ENCODE data around the gene ALDH8A1. TPM values are rescaled to one million over a fixed set of nuclear protein-coding genes. Genes with fewer than 3 reads are reported as not detected.

ALDH8A1 gene, protein sequence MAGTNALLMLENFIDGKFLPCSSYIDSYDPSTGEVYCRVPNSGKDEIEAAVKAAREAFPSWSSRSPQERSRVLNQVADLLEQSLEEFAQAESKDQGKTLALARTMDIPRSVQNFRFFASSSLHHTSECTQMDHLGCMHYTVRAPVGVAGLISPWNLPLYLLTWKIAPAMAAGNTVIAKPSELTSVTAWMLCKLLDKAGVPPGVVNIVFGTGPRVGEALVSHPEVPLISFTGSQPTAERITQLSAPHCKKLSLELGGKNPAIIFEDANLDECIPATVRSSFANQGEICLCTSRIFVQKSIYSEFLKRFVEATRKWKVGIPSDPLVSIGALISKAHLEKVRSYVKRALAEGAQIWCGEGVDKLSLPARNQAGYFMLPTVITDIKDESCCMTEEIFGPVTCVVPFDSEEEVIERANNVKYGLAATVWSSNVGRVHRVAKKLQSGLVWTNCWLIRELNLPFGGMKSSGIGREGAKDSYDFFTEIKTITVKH
- total RNA-seq = under 1 TPM in 7 of 9 donors, not detected in 2; 0.12 to 0.63 (median 0.23) TPM
- under 1 TPM; 0.08 to 0.53 TPM for polyA plus RNA-seq
- long read RNA-seq, donor 1 = 0 reads
- long read RNA-seq, donor 2, partial matches to known transcripts = 0 of 1 reads
- long read RNA-seq, donor 2, other reads (novel, unspliced or antisense) = 1 of 1 reads
- long read RNA-seq, donor 3 = 0 reads

DNA sequence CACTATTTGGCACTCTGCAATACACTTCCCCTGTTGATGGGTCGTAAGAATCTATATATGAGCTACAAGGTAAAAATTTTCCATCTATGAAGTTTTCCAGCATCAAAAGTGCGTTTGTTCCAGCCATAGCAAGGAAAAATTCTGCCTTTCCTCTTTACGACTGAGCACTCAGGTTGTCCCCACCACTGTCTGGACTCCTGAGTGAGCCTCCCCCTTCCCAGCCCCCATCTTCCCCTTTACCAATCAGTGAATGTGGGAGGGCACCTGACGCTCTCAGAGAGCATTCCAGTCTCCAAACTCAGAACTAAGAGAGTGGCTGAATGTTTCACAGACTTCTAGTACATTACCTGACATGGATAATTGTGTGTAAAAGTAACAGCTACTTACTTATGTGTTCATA, at the start of gene ALDH8A1:
ALDH8A1 (minus strand) TSS at position 175 of the 400 bp plus-strand sequence; CDS start at position 127, 48 bp downstream.
- TF ChIP-seq POLR2A (IDR thresholded peaks at IDR 0.05) = no peak
- TF ChIP-seq, protein P1, sequence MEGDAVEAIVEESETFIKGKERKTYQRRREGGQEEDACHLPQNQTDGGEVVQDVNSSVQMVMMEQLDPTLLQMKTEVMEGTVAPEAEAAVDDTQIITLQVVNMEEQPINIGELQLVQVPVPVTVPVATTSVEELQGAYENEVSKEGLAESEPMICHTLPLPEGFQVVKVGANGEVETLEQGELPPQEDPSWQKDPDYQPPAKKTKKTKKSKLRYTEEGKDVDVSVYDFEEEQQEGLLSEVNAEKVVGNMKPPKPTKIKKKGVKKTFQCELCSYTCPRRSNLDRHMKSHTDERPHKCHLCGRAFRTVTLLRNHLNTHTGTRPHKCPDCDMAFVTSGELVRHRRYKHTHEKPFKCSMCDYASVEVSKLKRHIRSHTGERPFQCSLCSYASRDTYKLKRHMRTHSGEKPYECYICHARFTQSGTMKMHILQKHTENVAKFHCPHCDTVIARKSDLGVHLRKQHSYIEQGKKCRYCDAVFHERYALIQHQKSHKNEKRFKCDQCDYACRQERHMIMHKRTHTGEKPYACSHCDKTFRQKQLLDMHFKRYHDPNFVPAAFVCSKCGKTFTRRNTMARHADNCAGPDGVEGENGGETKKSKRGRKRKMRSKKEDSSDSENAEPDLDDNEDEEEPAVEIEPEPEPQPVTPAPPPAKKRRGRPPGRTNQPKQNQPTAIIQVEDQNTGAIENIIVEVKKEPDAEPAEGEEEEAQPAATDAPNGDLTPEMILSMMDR (IDR thresholded peaks at IDR 0.05) = no peak
- DNase-seq (no peak), ATAC-seq (no peak)
- H3K9me3 ChIP-seq = peaks cover 0 to 6% (median 0%) of the 10 kb centered on the region in 12 donors
- no peaks in the 10 kb centered on the region for H3K36me3 ChIP-seq
- H3K27ac ChIP-seq = no peak within 1 kb of the TSS
- WGBS, 4 donors = 65 to 82% (median 79%) methylated on average over 4 of the region's 4 CpGs
- intact Hi-C loops (cut with DNase I) = loop anchor here in 1 of 10 donors (10.0 kb wide), 1 partner anchor 795 kb away; no protein-coding TSS in a partner anchor
- no peak within 1 kb of the TSS for H3K4me3 ChIP-seq
- H3K27me3 ChIP-seq = no peaks in the 10 kb centered on the region
- H3K4me1 ChIP-seq = no peaks in the 10 kb centered on the region

DNA sequence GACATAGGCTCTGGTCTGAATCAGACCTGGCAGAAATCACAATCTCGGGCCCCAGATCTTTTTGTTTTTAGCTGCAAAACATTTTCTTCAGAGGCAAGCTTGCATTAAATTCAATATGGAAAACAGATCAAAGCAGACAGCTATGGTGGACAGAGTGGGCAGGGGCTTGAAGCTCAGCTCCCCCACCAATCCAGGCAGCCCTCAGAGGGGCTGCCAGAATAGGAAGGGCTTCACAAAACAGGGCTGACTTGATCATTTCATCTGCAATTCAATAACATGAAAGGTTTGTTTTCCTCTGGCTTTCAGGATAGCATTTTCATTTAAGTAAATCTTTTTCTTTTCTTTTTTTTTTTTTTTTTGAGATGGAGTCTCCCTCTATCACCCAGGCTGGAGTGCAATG, 49.2 kb upstream of the ALDH8A1 start:
- ATAC-seq (no peak), DNase-seq (no peak)
- Histone ChIP-seq H3K36me3 (peaks cover 0 to 65% (median 27%) of the 10 kb centered on the region in 9 donors), H3K27me3 (no peaks in the 10 kb centered on the region), H3K9me3 (no peaks in the 10 kb centered on the region), H3K27ac (no peak overlapping the region), H3K4me1 (no peaks in the 10 kb centered on the region), H3K4me3 (no peak overlapping the region)
- no peak for TF ChIP-seq POLR2A (IDR thresholded peaks at IDR 0.05)
- TF ChIP-seq, protein P1 (IDR thresholded peaks at IDR 0.05) = no peak
- intact Hi-C loops (cut with DNase I) = no loop called here
- WGBS, 4 donors = 95 to 96% (median 96%) methylated on average over 1 of the region's 1 CpG

DNA sequence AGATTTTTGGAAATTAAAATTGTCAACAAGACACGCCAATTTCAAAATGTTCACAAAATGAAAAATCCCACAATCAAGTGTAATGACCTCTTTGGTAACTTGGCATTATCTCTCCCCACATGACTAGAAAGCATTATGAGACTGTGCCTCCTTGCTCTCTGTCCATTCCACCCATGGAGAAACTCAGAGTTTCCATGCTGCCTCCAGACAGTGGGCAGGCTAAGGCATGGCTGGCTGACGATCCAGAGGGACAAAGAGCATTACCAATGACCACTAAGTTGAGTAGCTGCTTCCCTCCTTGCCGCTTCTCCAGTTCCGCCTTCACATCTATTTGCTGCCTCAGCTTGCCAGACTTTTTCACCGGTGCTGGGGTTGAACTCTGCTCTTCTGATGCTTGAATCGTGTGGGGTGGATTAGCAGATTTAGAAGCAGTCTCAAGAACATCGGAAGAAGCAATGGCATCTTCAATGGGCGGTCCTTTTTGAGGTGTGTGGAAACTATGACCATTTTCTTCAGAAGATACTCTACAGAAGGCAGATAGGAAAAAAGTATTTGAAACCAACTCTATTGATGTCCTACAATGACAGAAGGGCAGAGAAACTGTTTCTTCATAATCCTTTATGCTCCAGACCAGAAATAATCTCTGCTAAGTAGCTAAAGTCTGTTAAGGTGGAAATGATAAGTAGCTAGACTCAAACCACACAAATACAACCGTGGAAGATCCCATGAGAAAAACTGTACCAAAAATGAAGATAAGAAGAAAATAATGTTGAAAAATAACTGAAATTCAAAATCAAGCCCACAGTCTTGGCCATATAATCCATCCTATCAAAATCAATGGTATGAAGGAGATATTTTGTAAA, 47.5 kb upstream of the ALDH8A1 start:
- no peaks in the 10 kb centered on the region for H3K27me3 ChIP-seq
- TF ChIP-seq, protein P1 (IDR thresholded peaks at IDR 0.05) = no peak
- no peak for TF ChIP-seq POLR2A (IDR thresholded peaks at IDR 0.05)
- intact Hi-C loops (cut with DNase I) = no loop called here
- DNase-seq (no peak), ATAC-seq (no peak)
- WGBS, 4 donors = 90 to 93% (median 92%) methylated on average over 9 of the region's 9 CpGs
- no peaks in the 10 kb centered on the region for H3K9me3 ChIP-seq
- no peak overlapping the region for H3K27ac ChIP-seq
- H3K4me3 ChIP-seq = no peak overlapping the region
- peaks cover 0 to 80% (median 44%) of the 10 kb centered on the region in 9 donors for H3K36me3 ChIP-seq
- no peaks in the 10 kb centered on the region for H3K4me1 ChIP-seq
